H9 (cell line): ENCODE measurements around the gene DTD1. TPM values are rescaled to one million over a fixed set of nuclear protein-coding genes. Genes with fewer than 3 reads are reported as not detected.

ENCODE experiments used
- DNase-seq: peaks from one replicate; pipeline ENCODE4 v3.0.0-alpha.2; 2017
- H2AFZ ChIP-seq: one replicate; pipeline ENCODE4 v1.6.1; 2013; ENCODE audit warnings: mild to moderate bottlenecking, low read length, control low read depth, moderate library complexity
- H2AK5ac ChIP-seq: 2 replicates; pipeline ENCODE4 v1.6.1; 2013; ENCODE audit warnings: low read length, control low read depth, mixed read lengths; ENCODE audit not compliant: insufficient read length
- H2BK120ac ChIP-seq: one replicate; pipeline ENCODE4 v1.6.1; 2013; ENCODE audit warnings: low read depth, mild to moderate bottlenecking, low read length, control low read depth, inconsistent platforms; ENCODE audit not compliant: poor library complexity, severe bottlenecking
- H2BK12ac ChIP-seq: 2 replicates; pipeline ENCODE4 v1.6.1; 2013; ENCODE audit warnings: low read length, control low read depth, mixed read lengths, low read depth; ENCODE audit not compliant: insufficient read length
- H2BK15ac ChIP-seq: 2 replicates; pipeline ENCODE4 v1.6.1; 2013; ENCODE audit warnings: low read depth, low read length, control low read depth
- H2BK20ac ChIP-seq: one replicate; pipeline ENCODE4 v1.6.1; 2013; ENCODE audit warnings: low read depth, mild to moderate bottlenecking, low read length, control low read depth, inconsistent platforms; ENCODE audit not compliant: poor library complexity, severe bottlenecking
- H2BK5ac ChIP-seq: 2 replicates; pipeline ENCODE4 v1.6.1; 2013; ENCODE audit warnings: low read length, control low read depth, mixed read lengths; ENCODE audit not compliant: insufficient read length
- H3K14ac ChIP-seq: 2 replicates; pipeline ENCODE4 v1.6.1; 2013; ENCODE audit warnings: low read length, control low read depth; ENCODE audit not compliant: insufficient read depth
- H3K18ac ChIP-seq: 2 replicates; pipeline ENCODE4 v1.6.1; 2013; ENCODE audit warnings: low read depth, mild to moderate bottlenecking, mixed read lengths, low read length, control low read depth; ENCODE audit not compliant: insufficient read length
- H3K23ac ChIP-seq: 2 replicates; pipeline ENCODE4 v1.6.1; 2013; ENCODE audit warnings: low read length, control low read depth, mixed read lengths, low read depth; ENCODE audit not compliant: insufficient read length
- H3K23me2 ChIP-seq: 2 replicates; pipeline ENCODE4 v1.6.1; 2013; ENCODE audit warnings: low read depth, mild to moderate bottlenecking, mixed read lengths, low read length, control low read depth; ENCODE audit not compliant: insufficient read length, poor library complexity, severe bottlenecking
- H3K27ac ChIP-seq: 2 replicates; pipeline ENCODE4 v1.5.1; 2013; ENCODE audit warnings: low read length, control low read depth, mixed read lengths, low read depth; ENCODE audit not compliant: insufficient read length
- H3K27me3 ChIP-seq: 2 replicates; pipeline ENCODE4 v1.6.1; 2013; ENCODE audit warnings: low read length, control low read depth, inconsistent platforms; ENCODE audit not compliant: insufficient read depth
- H3K4ac ChIP-seq: 2 replicates; pipeline ENCODE4 v1.6.1; 2013; ENCODE audit warnings: low read depth, mild to moderate bottlenecking, control low read depth, inconsistent platforms, low read length, moderate library complexity
- H3K4me1 ChIP-seq: 2 replicates; pipeline ENCODE4 v1.6.1; 2013; ENCODE audit warnings: low read length, control low read depth, inconsistent platforms; ENCODE audit not compliant: insufficient read depth
- H3K4me2 ChIP-seq: 2 replicates; pipeline ENCODE4 v1.6.1; 2013; ENCODE audit warnings: low read length, control low read depth, mixed read lengths; ENCODE audit not compliant: insufficient read length, insufficient read depth
- H3K56ac ChIP-seq: 2 replicates; pipeline ENCODE4 v1.6.1; 2013; ENCODE audit warnings: low read depth, mild to moderate bottlenecking, mixed read lengths, low read length, control low read depth; ENCODE audit not compliant: insufficient read length
- H3K79me1 ChIP-seq: 2 replicates; pipeline ENCODE4 v1.6.1; 2013; ENCODE audit warnings: low read depth, mild to moderate bottlenecking, moderate library complexity, low read length, control low read depth, inconsistent platforms; ENCODE audit not compliant: insufficient read depth, poor library complexity, severe bottlenecking
- H3K79me2 ChIP-seq: 2 replicates; pipeline ENCODE4 v1.6.1; 2013; ENCODE audit warnings: low read length, control low read depth, inconsistent platforms; ENCODE audit not compliant: insufficient read depth
- H3K9ac ChIP-seq: 2 replicates; pipeline ENCODE4 v1.6.1; 2013; ENCODE audit warnings: low read length, control low read depth, mixed read lengths; ENCODE audit not compliant: insufficient read length; ENCODE audit errors: extremely low read depth
- H3K9me3 ChIP-seq: one replicate; pipeline ENCODE4 v1.6.1; 2013; ENCODE audit warnings: low read depth, low read length, inconsistent platforms; ENCODE audit not compliant: control insufficient read depth
- H3T11ph ChIP-seq: one replicate; pipeline ENCODE4 v1.6.1; 2013; ENCODE audit warnings: mild to moderate bottlenecking, low read length, control low read depth, inconsistent platforms
- H4K20me1 ChIP-seq: one replicate; pipeline ENCODE4 v1.6.1; 2013; ENCODE audit not compliant: control insufficient read depth, insufficient read length, insufficient read depth
- H4K5ac ChIP-seq: 2 replicates; pipeline ENCODE4 v1.6.1; 2013; ENCODE audit warnings: low read depth, mild to moderate bottlenecking, mixed read lengths, low read length, control low read depth; ENCODE audit not compliant: insufficient read length
- H4K8ac ChIP-seq: replicated peaks from 2 replicates; pipeline ENCODE4 v1.6.1; 2013; ENCODE audit warnings: low read length, control low read depth, mixed read lengths, low read depth; ENCODE audit not compliant: insufficient read length
- H4K91ac ChIP-seq: 2 replicates; pipeline ENCODE4 v1.6.1; 2013; ENCODE audit warnings: low read depth, mild to moderate bottlenecking, moderate library complexity, mixed read lengths, low read length, control low read depth; ENCODE audit not compliant: insufficient read length
- H3K27ac Mint-ChIP-seq, 3 experiments: 2 replicates in 2 of 3; 3 replicates in 1 of 3; pipeline ENCODE4 v1.8.0; 2020 to 2021; ENCODE audit warnings: mixed read lengths in 3 of 3, mild to moderate bottlenecking in 1 of 3, moderate library complexity in 1 of 3
- H3K27me3 Mint-ChIP-seq: 2 replicates; pipeline ENCODE4 v1.8.0; 2021; ENCODE audit warnings: low read depth, mild to moderate bottlenecking, moderate library complexity, mixed read lengths
- H3K36me3 Mint-ChIP-seq, 3 experiments: 2 replicates in 2 of 3; 3 replicates in 1 of 3; pipeline ENCODE4 v1.8.0; 2020 to 2021; ENCODE audit warnings: low read depth in 3 of 3, mixed read lengths in 3 of 3; ENCODE audit not compliant: insufficient read depth in 1 of 3
- H3K4me1 Mint-ChIP-seq, 2 experiments: 2 replicates each; pipeline ENCODE4 v1.8.0; 2020; ENCODE audit warnings: mixed read lengths in 2 of 2
- H3K4me3 Mint-ChIP-seq, 2 experiments: 2 replicates in 1 of 2; 3 replicates in 1 of 2; pipeline ENCODE4 v1.8.0; 2020 to 2021; ENCODE audit warnings: mild to moderate bottlenecking in 2 of 2, mixed read lengths in 2 of 2, moderate library complexity in 1 of 2
- H3K9me3 Mint-ChIP-seq, 2 experiments: 2 replicates in 1 of 2; 3 replicates in 1 of 2; pipeline ENCODE4 v1.8.0; 2020; ENCODE audit warnings: mild to moderate bottlenecking in 2 of 2, mixed read lengths in 2 of 2, moderate library complexity in 1 of 2
- WGBS: extraction: QIAGEN DNeasy Blood & Tissue Kit; methylation state at CpG from one replicate; pipeline ENCODE4 v1.1.7; 2013; ENCODE audit warnings: missing lambda C conversion rate, low lambda C conversion rate, mixed read lengths; ENCODE audit not compliant: insufficient read length; ENCODE audit errors: extremely low coverage; 5-methylcytosine and 5-hydroxymethylcytosine counted together
- total RNA-seq: library from RNA; stranded (reverse); gene quantifications from 2 replicates; pipeline ENCODE4 v1.2.1, GENCODE V29; 2021
- TF ChIP-seq, protein P1 (sequence below): fragments of 200-600 bp; sonication (generic); conservative IDR thresholded peaks from 3 replicates; pipeline ENCODE4 v1.8.0; 2021; ENCODE audit warnings: antibody characterized with exemption, mild to moderate bottlenecking

The DTD1 gene
- total RNA-seq, 1 experiment from 2014 or later, result 62.0 TPM

DNA sequence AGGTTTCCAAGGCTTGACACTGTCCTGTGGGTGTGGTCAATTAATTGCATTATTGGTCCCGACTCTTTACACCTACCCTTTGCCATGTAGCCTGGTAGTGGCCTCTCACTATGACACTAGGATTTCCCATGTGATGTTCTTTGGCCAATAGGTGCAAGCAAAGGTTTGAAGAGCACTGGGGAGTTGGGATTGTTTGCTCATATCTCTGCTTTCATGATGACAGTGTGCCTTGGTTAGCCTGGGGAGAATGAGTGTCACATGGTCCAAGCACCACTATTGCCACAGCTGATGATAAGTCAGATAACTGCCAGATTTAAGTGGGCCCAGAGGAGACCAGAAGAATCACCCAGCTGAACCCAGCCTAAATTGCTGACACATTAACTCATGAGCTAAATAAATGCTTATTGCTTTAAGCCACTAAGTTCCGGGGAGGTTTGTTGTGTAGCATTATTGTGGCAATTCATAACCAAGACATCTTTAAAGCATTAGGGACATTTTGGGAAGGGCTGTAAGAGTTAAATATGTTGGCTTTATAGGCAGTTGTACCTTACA, 208.5 kb downstream of the DTD1 start:
- peaks cover 4 to 5% of the 10 kb centered on the region in 2 experiments; a peak in 3 of 4 replicates for H3K4me1 Mint-ChIP-seq
- Histone ChIP-seq H3K23ac (no peak overlapping the region), H3K4me2 (no peak overlapping the region), H2BK15ac (no peak overlapping the region), H2AK5ac (no peak overlapping the region), H3K14ac (no peak overlapping the region), H3K27me3 (no peaks in the 10 kb centered on the region), H3K9ac (no peak overlapping the region), H2AFZ (no peak overlapping the region), H3K79me1 (no peaks in the 10 kb centered on the region), H4K8ac (no peak overlapping the region), H3K4me1 (peaks cover 6% of the 10 kb centered on the region; the same call in 1 of the 2 replicates), H2BK5ac (no peak overlapping the region), H2BK12ac (no peak overlapping the region), H3K56ac (no peak overlapping the region), H2BK20ac (no peak overlapping the region), H3K9me3 (no peaks in the 10 kb centered on the region), H3K27ac (no peak overlapping the region), H3K18ac (no peak overlapping the region), H4K20me1 (no peaks in the 10 kb centered on the region), H3K79me2 (no peaks in the 10 kb centered on the region), H4K91ac (no peak overlapping the region), H3K23me2 (no peaks in the 10 kb centered on the region), H4K5ac (no peak overlapping the region), H2BK120ac (no peak overlapping the region), H3K4ac (no peak overlapping the region), H3T11ph (no peak overlapping the region)
- H3K36me3 Mint-ChIP-seq, result no peaks in the 10 kb centered on the region
- H3K27ac Mint-ChIP-seq, result no peak overlapping the region
- WGBS, result no CpG with 5 or more reads among the region's 2 CpGs
- no peak for DNase-seq
- no peaks in the 10 kb centered on the region; a peak in 1 of 5 replicates for H3K9me3 Mint-ChIP-seq
- H3K4me3 Mint-ChIP-seq, result no peak overlapping the region
- peaks cover 49% of the 10 kb centered on the region for H3K27me3 Mint-ChIP-seq
- TF ChIP-seq, protein P1, sequence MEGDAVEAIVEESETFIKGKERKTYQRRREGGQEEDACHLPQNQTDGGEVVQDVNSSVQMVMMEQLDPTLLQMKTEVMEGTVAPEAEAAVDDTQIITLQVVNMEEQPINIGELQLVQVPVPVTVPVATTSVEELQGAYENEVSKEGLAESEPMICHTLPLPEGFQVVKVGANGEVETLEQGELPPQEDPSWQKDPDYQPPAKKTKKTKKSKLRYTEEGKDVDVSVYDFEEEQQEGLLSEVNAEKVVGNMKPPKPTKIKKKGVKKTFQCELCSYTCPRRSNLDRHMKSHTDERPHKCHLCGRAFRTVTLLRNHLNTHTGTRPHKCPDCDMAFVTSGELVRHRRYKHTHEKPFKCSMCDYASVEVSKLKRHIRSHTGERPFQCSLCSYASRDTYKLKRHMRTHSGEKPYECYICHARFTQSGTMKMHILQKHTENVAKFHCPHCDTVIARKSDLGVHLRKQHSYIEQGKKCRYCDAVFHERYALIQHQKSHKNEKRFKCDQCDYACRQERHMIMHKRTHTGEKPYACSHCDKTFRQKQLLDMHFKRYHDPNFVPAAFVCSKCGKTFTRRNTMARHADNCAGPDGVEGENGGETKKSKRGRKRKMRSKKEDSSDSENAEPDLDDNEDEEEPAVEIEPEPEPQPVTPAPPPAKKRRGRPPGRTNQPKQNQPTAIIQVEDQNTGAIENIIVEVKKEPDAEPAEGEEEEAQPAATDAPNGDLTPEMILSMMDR, result no peak
